ENCODE results near the gene REC8.

Gene REC8

DNA sequence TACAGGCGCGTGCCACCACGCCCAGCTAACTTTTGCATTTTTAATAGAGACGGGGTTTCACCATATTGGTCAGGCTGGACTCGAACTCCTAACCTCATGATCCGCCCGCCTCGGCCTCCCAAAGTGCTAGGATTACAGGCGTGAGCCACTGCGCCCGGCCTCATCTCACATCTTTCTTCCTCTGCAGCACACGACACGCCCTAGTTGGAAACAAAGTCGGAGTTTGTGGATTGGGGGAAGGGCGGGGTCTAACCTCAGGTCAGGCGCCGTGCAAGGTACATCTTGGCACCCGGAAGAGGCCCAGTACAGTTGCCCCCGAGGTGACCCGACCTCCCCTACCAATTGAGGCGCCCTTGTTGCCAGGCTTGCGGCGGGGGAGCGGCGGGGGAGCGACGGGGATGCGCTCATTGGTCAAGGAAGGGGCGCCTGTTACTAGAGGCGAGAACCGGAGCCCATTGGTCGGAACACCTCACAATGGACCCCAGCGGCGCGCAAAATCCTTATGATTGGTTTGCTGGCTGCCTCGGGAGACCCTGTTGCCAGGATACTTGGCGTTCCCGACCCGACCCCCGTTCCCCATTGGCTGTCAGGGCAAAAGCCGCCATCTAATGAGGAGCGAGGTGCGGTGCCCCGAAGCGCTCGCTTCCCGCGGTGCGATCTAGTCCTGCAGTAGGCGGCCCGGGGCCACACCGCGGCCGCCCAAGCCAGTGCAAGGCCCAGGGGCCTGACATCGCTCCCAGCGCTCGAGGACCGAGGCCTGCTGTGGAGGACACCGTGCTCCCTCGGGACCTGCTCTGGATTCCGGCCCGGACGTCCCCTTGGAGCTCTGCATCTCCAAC lies at the start of gene REC8:
Gene REC8, plus strand, starts transcription at position 659 of the 839 bp plus-strand sequence. CDS start 473 bp downstream, outside the sequence.
- no peak for TF ChIP-seq CTCF (conservative IDR thresholded peaks at IDR 0.05; ENCODE audit: low read depth, low read length)
- peak within 1 kb of the TSS; percentile 73 for H3K4me3 ChIP-seq (ENCODE audit: low read depth, low read length)
- peak; percentile 99 for DNase-seq (ENCODE audit: low read depth)

DNA sequence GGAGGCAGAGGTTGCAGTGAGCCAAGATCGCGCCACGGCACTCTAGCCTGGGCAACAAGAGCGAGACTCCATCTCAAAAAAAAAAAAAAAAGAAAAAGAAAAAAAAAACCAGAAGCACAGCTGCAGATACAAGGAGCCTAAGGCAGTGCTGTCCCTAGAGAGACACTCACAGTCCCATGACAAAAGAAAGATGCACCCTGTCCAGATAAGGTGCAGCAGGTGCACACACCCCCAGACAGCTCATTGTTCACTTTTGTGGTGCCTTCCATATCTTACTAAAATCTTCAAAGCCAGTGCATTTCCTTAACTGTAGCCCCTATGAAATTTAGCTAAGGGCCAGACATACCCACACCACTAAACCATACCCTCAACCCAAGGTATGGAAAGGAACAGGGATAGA lies 49.5 kb upstream of the REC8 start:
- no peak overlapping the region for H3K4me3 ChIP-seq (ENCODE audit: low read depth, low read length)
- TF ChIP-seq CTCF (conservative IDR thresholded peaks at IDR 0.05; ENCODE audit: low read depth, low read length), result no peak
- no peak for DNase-seq (ENCODE audit: low read depth)

GRCh38 chr14:24122898-24123297 lies 49.0 kb upstream of the REC8 start:
- no peak for DNase-seq (ENCODE audit: low read depth)
- no peak overlapping the region for H3K4me3 ChIP-seq (ENCODE audit: low read depth, low read length)
- no peak for TF ChIP-seq CTCF (conservative IDR thresholded peaks at IDR 0.05; ENCODE audit: low read depth, low read length)

DNA sequence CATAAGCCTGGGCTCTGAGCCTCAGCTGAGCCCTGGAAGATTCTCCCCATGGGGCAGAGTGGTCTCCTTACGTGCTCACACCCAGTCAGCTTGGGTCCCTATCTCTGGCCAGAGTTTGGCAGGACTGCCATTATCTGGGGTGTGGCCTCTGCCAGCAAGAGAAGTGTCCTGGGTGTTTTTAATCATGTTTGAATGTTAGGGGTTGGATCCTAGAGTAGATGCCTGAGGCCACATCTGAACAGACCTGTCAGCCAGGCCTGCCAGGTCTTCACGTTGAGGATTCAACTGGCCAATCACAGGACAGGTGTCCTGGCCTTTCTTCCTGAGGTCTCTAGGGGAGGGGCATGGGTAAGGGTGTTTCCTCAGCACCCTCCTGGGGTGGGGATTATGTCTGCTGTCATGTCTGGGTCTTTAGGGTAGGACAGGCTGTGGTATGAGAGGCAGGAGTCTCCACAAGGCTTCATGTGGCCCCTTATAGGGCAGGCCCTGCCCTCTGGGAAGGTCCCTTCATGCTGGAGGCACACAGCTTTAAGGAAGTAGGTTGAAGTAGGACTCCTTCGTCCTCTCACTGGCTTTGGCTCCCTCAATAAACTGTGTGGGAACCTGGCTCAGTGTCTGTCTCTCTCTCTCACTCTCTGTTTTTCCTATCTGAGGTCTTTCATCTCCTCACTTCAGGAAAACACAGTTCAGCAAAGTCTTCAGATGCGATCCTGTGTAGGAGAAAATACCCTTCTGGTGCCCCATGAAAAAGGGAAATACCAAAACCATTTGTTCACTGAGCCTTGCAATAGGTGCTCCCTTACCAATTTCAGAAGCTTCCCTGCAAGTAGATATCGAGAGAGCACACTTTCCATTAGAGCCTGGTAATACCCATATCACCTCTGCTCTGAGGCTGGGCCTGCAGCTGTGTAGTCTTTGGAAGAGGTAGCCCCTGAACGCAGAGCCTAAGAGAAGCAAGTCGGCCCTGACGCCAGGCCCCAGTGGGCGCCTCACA lies 48.2 kb upstream of the REC8 start:
- no peak for TF ChIP-seq CTCF (conservative IDR thresholded peaks at IDR 0.05; ENCODE audit: low read depth, low read length)
- DNase-seq (ENCODE audit: low read depth), result no peak
- H3K4me3 ChIP-seq (ENCODE audit: low read depth, low read length), result no peak overlapping the region

DNA sequence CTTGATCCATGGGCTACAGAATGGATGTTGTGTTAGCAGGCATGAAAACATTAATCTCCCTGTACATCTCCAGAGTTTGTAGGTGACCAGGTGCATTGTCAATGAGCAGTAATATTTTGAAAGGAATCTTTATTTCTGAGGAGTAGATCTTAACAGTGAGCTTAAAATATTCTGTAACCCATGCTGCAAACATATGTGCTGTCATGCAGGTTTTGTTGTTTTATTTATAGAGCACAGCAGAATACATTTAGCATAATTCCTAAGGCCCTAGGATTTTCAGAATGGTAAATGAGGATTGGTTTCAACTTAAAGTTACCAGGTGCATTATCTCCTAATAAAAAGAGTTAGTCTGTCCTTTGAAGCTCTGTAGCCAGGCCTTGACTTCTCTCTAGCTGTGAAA lies 44.9 kb upstream of the REC8 start:
- DNase-seq (ENCODE audit: low read depth), result no peak
- TF ChIP-seq CTCF (conservative IDR thresholded peaks at IDR 0.05; ENCODE audit: low read depth, low read length), result no peak
- no peak overlapping the region for H3K4me3 ChIP-seq (ENCODE audit: low read depth, low read length)

GRCh38 chr14:24127673-24128072 lies 44.2 kb upstream of the REC8 start:
- DNase-seq (ENCODE audit: low read depth), result no peak
- no peak for TF ChIP-seq CTCF (conservative IDR thresholded peaks at IDR 0.05; ENCODE audit: low read depth, low read length)
- H3K4me3 ChIP-seq (ENCODE audit: low read depth, low read length), result no peak overlapping the region

All from choroid plexus epithelial cell (primary cell).